Measurements from ENCODE around the gene RFX6.
A peak's percentile ranks its signal among the peaks of the same experiment; 100 is the strongest.

RFX6 gene

DNA sequence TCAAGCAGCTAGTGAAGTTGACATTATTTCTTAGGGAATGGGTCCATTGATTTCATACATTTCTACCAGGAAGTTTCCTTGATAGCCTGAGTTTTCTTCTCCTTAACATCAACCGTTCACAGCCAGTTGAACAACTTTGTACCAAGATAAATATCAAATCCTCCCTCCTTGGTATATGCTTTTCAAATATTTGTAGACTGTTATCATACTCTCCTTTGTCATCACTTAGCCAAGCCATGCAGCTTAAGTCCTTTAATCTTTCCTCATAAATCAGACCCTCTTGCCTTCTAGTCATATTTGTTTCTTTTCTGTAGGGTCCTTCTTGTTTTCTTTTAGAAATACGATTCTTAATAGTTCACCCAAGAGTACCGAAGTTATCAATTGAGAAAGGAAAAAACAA is 25.6 kb downstream of the RFX6 start:
- no peak for DNase-seq

DNA sequence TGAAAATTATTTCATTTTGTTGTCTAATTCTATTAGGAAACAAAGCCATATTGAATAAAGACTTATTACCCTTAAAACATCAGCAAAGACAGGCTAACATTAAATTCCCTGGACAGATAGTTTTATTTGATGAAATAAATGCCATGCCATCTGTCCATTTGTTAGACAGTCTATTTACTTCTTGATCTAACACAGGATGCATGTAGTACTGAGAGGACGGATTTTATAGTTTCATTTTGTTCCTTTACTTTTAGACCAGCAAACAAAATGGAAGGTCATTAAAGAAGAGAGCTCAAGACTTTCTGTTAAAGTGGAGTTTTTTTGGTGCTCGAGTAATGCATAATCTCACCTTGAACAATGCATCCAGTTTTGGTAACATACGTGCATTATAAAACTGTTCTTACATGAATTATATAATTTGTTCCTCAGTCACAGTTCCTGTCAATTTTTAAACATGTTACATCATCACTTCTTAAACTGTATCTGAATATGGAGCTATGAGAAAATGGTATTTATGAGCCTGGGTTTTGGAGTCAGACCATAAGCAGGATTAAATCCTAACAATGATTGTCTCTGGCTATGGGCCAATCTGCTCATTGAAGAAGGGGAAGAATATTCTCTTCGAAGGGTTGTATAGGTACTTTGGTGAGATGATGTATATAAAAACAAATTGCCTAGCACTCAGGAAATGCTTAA is 46.0 kb downstream of the RFX6 start:
- DNase-seq = no peak

DNA sequence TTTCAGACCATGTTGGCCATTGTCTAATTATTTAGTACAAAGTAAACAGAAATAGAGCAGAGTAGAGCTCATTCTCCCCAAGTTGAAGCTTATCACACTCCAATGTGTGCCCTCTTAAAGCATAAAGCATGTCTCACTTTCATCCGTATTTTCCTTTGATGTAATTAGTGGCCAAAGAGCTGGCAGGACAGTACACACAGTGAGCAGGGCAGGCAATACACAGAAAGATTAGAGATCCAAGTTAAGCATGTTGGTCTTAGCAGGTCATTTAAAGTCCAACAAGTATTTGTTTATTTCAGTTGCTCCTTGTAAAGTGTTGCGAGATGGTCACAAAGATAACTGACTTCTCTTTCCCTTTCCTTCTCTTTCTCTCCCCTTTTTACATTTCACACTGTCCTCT is 47.2 kb downstream of the RFX6 start:
- DNase-seq = no peak

DNA sequence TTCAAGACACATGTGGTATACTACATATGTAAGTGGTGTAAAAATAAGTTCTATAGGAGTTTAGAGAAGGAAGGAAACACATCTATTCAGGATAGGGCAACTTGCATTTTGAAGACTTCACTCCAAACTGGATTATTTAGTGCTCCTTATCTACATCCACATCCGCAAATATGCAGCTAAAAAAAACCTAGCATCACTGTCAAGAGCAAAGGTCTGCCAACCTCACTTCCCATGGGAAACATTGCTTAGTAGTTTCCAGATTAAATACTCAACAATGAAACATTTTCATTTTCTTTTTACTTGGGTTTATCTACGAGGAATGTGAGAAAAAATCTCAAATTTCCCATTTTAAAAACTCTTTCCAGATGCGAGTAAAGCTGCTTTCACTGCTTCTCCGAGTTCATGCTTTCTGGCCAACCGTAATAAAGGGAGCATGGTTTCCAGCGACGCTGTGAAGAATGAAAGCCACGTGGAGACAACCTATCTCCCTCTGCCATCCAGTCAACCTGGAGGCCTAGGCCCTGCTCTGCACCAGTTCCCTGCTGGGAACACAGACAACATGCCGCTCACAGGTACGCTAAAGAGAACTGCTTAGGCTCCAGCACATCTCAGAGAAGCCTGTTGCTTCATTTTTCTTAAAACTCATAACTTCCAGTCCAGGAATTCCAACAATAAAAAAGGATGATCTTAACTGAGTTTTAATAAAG is 48.2 kb downstream of the RFX6 start:
- DNase-seq = no peak

DNA sequence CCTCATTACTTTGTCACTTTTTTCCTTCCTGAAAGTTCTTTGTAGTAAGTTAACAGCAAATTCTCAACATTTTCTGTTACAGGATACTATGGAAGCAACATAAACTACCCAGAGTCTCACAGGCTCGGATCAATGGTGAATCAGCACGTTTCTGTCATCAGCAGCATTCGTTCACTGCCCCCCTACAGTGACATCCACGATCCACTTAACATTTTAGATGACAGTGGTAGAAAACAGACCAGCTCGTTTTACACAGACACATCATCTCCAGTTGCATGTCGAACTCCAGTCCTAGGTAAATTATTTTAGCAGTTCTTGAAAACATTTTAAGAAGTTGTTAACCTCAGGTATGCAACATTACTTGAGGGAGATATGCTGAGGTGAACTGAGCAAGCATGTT is 51.6 kb downstream of the RFX6 start:
- DNase-seq = no peak

DNA sequence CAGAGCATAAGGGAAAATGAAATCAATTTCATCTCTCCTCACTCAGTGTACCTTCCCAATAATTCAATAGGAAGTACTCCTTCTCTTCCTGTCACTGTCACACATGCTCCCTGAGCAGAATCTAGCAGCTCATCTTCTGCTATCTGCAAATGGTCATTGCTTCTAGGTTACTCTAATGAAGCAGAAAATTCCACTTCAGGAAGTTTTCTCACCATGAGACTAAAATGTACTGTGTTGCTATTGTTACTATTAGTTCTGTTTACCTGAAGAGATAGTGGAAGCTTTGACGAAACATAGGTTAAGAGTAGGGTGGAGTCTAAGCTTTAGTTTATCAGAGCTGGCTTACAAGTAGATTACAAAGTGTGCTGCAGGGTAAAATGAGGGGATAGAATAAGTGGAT is 52.8 kb downstream of the RFX6 start:
- no peak for DNase-seq

DNA sequence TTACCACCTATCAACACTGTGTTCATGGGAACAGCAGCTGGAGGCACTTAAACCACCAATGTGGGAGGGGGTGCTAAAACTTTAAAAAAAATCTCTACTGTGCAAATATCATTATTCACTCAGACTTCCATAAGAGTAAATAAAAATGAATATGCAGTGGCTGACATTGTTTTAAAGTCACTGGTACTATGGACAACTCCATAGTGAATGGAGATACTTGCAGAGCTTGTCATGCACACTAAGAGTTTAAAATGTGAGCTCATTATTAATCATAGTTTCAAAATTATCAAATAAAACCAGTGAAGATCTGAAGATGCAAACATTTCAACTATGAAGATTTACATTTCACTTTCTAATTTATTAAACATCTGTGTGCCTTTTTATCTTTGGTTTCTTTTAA is 54.4 kb downstream of the RFX6 start:
- DNase-seq = no peak

DNA sequence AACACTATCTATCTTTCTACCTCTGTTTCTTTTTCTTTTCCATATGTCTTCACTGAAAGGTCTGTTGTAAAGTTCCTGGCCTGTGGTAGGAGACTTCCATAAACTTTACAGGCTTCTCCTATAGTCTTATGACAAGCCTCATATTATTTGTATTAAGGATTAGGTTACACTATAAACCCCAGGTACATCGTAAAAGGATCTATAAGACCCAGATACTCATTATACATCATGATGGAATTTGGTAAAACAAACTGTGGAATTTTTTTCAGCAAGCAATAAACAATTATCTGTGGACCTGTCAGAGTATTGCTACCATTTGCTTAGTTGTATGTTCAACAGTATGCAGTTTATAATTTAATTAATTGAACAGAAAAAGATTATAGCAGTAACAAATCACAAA is 55.5 kb downstream of the RFX6 start:
- DNase-seq = no peak

DNA sequence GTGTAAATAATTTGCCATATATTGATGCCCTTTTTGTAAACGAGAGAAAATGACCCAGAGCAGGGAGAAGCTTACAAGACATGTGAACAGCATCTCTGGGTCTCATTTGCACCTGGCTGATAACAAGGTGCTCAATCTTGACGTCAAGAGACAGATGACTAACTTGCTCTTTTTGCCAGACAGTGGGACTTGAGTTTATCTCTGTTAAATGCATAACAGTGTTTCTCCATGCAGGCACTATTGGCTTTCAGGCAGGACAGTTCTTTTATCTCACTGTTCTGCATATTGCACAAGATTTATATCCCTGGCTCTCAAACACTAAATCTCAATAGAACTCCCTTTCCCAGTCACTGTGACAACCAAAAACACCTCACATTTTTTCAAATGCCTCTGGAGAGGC is 56.4 kb downstream of the RFX6 start:
- DNase-seq = no peak

DNA sequence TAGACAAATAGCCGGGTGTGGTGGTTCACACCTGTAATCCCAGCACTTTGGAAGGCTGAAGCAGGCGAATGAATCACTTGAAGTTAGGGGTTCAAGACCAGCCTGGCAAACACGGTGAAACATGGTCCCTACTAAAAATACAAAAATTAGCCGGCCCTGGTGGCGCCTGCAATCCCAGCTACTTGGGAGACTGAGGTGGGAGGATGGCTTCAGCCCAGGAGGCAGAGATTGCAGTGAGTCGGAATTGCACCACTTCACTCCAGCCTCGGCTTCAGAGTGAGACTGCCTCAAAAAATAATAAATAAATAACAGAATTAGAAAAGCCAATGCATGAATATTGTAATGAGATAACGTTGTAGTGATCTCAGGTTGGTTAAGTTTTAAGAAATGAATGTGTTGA is 61.3 kb downstream of the RFX6 start:
- no peak for DNase-seq

DNA sequence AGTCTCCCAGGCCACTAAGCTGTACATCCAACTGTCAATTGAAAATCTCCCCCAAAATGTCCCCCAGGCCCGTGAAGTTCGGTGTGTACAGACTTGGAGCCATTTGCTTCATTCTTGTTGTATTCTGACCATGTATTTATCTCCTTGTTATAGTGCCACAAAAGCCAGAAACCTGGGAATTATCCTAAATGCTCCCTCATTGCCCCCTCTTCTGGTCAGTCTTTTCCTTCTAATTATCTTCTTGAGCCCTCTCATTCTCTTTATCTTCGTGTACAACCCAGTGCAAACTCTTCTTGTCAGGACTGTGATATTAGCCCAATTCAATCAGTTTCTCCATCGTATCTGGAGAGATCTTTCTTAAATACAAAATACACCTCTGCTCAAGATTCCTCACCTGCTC is 64.7 kb downstream of the RFX6 start:
- no peak for DNase-seq

DNA sequence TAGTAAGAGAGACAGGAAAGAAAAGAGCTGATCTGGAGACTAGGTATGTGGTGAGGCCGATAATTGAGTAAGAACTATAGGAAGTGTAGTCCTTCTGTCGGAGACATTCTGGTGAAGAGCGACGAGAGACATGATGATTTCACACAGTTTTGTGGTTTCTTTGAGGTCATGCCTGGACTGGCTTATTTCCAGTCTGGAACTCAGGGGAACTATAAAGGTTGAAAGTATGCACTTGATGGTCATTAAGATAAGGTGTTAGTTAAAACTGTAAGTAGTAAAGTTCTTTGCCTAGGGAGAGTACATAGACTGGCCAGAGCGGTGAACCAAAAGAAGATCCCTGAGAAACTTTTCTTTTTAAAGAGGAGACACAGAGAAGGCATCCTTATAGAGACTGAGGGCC is 68.8 kb downstream of the RFX6 start:
- no peak for DNase-seq

DNA sequence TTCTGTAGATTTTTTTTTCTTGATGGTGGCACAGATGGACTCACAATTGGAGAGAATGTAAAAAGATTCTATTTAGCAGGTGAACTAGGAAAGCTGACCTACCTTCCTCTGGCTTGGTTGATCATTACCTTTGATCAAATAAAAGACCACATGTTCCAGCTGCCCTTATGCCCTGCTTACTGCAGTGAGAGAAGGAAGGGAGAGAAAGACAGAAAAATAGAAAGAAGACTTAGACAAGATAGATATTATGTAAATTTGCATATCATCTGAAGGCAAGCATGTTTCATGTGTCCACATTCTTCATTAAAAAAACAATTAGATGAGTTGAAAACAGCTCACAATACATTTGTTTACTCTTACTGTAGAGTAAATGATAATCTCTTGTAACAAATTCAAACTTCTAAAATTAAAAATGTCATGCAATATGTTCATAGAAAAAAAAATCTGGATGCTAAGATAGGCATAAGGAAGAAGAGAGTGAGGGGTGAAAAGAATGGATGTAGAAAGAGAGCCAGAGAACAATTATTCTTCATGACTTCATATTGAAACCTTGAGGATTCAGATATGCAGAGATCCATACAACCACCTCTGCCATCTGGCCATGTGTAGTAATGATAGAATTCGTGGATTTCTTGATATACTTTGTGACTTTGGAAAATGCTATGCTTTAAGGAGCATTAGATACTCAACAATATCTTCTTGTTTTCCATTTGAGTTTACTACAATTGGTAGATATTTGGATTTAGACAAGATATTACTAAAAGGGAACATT is 71.7 kb downstream of the RFX6 start:
- no peak for DNase-seq

DNA sequence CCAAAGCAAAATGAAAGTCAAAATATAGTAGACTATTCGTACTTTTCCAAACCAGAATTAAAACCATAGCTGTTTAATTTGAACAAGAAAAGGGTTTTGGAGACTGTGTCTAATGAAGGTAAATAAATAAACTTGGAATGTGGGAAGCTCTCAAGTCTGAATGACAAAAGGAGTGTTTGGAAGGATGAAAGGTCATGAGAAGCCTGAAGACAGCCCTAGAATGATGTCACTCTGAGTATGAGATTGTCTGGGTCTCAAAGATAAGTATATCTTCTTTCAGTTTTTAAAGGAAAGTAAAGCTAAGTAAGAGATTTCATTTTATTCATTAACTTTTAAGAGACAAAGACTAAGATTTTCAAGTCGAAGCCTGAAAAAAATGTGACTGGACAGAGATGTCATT is 72.9 kb downstream of the RFX6 start:
- DNase-seq = no peak

DNA sequence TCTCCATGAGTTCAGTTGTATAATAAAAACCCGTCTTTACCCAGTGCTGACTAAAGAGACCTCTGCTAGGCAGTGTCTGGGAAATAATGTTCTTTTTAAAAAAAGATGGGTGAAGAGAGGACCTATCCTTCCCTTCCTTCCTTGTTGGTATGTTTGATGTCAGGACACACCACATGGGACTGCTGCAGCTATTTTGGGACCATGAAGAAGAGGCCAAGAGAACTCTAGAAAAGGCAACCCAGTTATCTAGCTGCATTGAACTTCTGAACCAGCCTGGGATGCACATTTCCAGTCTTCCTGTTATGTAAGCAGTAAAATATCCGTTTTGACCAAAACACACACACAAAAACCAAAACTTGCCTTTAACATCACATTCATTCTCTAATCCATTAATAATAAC is 77.3 kb downstream of the RFX6 start:
- DNase-seq = no peak

DNA sequence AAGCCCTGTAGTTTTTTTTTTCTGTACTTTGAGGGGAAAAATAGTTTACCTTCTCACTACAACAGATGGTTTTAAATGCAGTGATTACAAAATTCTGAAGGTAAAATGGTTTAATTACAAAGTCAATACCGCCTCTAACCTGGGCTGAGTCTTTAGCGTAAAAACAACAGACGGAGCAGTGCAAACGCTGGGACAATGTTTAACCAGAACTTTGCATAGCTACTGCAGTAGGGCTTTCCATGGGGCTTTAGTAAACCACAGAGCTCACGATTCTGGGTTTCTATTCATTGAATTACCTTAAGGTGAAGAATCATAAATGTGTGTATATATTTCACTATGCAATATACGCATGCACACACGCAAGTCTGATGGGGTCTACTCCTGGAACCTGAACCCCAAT is 77.9 kb downstream of the RFX6 start:
- no peak for DNase-seq

DNA sequence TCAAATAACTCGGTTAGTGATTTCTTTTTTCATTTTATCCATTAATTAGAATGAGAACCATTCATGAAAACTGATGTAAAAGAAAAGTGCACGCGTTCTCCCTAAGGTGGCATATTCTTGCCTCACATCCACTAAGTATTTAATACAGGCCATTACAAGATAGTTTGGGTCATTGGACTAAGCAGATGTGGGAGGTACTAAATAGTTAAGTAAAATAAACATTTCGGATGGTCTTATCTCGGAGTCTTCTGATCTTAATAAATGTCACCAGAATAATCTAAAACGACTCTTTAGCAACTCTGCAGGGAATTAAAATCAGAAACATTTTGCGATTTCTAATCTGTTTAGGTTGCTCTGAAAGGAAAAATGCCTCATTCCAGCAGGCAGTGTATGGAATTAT is 78.7 kb downstream of the RFX6 start:
- DNase-seq = no peak

DNA sequence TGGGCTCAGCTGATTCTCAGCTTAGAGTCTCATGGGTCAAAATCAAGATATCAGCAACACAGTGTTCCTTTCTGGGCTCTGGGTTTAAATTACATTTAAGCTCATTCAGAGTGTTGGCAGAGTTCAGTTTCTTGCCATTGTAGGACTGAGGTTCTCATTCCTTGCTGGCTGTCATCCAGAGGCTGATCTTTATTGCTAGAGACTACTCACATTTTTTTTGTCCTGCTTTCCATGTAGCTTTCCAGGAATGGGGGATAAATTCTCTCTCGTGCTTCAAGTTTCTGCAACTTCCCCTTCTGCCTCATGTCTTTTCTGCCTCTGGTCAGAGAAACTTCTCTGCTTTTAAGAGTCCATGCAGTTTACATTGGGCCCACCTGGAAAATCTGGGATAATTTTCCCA is 86.9 kb downstream of the RFX6 start:
- DNase-seq = no peak

DNA sequence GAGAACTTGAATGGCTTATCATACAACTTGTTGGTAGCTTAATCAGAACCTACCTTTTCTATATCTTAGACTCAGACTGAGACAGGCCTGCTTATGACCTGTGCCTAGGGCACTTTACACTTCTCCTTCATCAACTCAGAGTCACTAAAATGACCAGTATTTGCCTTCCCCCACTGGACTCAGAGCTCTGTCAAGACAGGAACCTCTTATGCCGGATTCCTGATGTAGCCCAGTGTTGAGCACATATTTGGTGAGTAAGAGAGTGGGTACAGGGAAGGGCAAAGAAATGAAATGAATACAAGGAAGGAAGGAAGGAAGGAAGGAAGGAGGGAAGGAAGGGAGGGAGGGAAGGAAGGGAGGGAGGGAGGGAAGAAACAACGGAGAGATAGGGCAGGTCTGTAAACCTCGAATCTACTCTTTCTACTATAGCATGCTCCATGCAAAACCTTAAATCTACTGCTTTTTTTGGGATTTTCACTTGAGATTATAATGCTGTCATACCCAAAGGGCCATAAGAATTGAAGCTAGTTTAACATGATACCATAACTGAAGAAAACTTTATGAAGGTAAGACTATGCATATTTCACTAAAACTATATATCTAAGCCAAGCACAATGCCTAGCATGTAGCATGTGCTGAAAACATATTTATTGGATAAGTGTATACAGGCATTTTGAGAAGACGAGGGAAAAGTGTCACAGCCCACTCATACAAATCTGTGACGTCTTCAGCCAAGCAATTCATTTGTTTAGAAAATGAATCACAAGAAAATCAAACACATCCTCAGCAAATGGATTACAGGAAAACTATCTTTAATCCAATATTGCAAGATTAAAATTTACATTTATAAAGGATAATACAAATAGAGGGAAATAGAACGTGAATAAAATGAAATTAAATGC is 89.9 kb downstream of the RFX6 start:
- no peak for DNase-seq

DNA sequence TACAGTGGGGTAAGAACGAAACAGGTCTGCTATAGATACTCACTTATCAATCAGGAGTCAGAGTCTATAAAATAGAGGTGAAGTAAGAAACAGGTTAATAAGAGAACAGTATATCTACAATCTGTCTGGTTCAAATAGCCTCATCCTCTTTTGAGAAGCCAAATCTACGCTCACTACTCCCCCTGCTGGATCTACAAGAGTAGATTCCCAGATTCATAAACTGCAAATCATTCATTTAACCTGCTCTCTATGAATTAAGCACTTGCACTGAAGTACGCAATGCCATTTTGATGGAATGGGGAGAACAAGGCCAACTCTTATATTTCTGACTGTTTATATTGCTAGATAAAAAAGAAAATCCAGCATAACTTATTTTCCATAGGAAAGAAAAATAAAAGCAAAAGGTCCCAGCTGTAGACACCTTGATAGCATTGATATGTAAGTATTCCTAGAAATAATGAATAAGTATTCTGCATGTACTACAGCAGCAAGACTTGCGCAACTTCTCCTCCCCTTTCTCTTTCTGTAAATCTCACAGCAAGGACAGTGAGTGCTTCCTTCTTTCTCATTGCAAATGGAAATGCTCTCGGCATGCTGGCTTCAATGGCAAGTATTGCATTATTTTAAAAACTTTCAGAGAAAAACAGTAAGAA is 92.3 kb downstream of the RFX6 start:
- peak; percentile 75 for DNase-seq

DNA sequence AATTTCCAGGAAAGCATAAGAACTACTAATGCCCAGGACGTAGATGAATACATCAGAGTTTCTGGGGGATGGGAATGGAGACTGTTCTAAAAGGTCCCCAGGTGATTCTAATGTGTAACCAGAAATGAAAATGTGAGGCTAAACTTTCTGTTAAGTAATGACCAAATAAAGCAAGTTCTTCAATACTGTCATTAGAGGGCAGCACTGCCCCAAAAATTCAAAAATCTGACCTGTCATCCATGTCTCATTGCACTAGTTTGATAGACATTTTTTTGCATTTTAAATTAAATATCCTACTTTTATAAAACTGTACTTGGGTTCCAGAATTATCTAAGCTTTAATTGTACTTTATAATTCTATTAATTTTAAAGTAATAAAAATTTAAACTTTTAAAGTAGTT is 94.9 kb downstream of the RFX6 start:
- DNase-seq = peak; percentile 73

DNA sequence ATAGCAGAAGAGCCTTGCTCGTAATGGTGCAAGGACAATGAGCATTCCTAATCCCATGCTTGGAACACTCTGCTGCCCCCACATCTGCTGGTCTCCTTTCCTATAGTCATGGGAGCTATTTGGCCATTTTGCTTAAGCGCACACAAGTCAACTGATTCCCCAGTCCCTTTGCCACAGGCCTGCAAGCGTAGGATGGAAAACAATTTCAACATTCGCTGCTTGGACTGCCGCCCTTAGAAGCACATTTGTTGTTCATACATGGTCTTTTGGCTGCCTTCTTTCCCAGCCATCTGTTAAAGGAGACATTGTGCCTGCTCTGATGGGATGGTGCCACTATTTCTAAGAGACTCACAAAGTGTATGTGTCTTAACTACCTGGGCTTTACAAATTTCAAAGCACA is 96.9 kb downstream of the RFX6 start:
- no peak for DNase-seq
